Measurements from ENCODE around the gene ZBTB16. TPM values are rescaled to one million over a fixed set of nuclear protein-coding genes. Genes with fewer than 3 reads are reported as not detected.

ZBTB16 gene
- total and polyA plus RNA-seq, 2 of the 13 experiments (the other 11 are each of a cell fraction or from before 2014, with no cell fraction given), result not detected

GRCh38 chr11:114178656-114179055, 119.1 kb downstream of the ZBTB16 start (continued):
- TF ChIP-seq EEA1 (CRISPR knock-in tag; IDR thresholded peaks at IDR 0.05; ENCODE audit: borderline replicate concordance) (no peak), MZF1 (CRISPR knock-in tag; IDR thresholded peaks at IDR 0.05; ENCODE audit: borderline replicate concordance) (no peak)

GRCh38 chr11:114179234-114179941, 119.9 kb downstream of the ZBTB16 start:
- 4% methylated on average over 5 of the region's 5 CpGs for WGBS (ENCODE audit: low lambda C conversion rate)
- H3K36me3 ChIP-seq (replicated peaks in 1 of 2; ENCODE audit: control insufficient read depth in 1 of 2, insufficient read depth in 2 of 2, low read length in 2 of 2), result no peaks in the 10 kb centered on the region
- DNase-seq (ENCODE audit: low spot score) (no peak), FAIRE-seq (no peak), ATAC-seq (peak; percentile 44; the same call in 2 of the 3 replicates)
- H3K27me3 ChIP-seq (ENCODE audit: control insufficient read depth in 1 of 2, insufficient read depth in 2 of 2, low read length in 2 of 2), result peaks cover 2 to 4% of the 10 kb centered on the region in 2 experiments; a peak in 2 of 5 replicates
- no peaks in the 10 kb centered on the region for H3K79me2 ChIP-seq (ENCODE audit: insufficient read depth, low read length)
- intact Hi-C loops (cut with micrococcal nuclease; ENCODE audit: unreplicated experiment), result no loop called here
- TF ChIP-seq RXRB (CRISPR knock-in tag; IDR thresholded peaks at IDR 0.05; ENCODE audit: borderline replicate concordance), result no peak
- 0 out of 2 replicates have a peak, but pooled peaks have one; percentile 68 for TF ChIP-seq ZNF564 (CRISPR knock-in tag; IDR thresholded peaks at IDR 0.05)
- no peaks in the 10 kb centered on the region for H4K20me1 ChIP-seq (ENCODE audit: insufficient read depth, low read length)
- ChIA-PET CTCF (ENCODE audit: low intra/inter-chr PET ratio, low total read pairs) (interaction anchor here (1.8 kb wide), 1 partner anchor 144 kb away, joined by 10 read pairs; no protein-coding TSS in a partner anchor), POLR2A (no interaction called here)
- no peaks in the 10 kb centered on the region for H3K9me3 ChIP-seq (ENCODE audit: low read length)
- in situ Hi-C loops (cut with HindIII; ENCODE audit: extremely low pct_ligation_motif_present, low pct_unique_long_range_greater_than_20kb), result no loop called here
- no peak overlapping the region for H2AFZ ChIP-seq (ENCODE audit: low read length)
- no peak overlapping the region for H3K9ac ChIP-seq (ENCODE audit: insufficient read depth, low read depth, low read length)
- no peak overlapping the region for H3K4me3 ChIP-seq (replicated peaks in 1 of 3; ENCODE audit: insufficient read depth in 1 of 3, low read depth in 2 of 3, low read length in 3 of 3)
- H3K27ac ChIP-seq (ENCODE audit: extremely low read length, insufficient read depth, low read length), result no peak overlapping the region
- no peak overlapping the region for H3K4me2 ChIP-seq (ENCODE audit: low read depth, low read length)
- H3K4me1 ChIP-seq (ENCODE audit: insufficient read depth, low read length), result no peaks in the 10 kb centered on the region
- no TSS peak for BruUV-seq (replicated peaks)

All from HepG2 (cell line).